ENCODE results near the gene GJB2. TPM values are rescaled to one million over a fixed set of nuclear protein-coding genes. Genes with fewer than 3 reads are reported as not detected.

GJB2 gene
- total and polyA plus RNA-seq, 2 experiments from 2014 or later, result not detected

DNA sequence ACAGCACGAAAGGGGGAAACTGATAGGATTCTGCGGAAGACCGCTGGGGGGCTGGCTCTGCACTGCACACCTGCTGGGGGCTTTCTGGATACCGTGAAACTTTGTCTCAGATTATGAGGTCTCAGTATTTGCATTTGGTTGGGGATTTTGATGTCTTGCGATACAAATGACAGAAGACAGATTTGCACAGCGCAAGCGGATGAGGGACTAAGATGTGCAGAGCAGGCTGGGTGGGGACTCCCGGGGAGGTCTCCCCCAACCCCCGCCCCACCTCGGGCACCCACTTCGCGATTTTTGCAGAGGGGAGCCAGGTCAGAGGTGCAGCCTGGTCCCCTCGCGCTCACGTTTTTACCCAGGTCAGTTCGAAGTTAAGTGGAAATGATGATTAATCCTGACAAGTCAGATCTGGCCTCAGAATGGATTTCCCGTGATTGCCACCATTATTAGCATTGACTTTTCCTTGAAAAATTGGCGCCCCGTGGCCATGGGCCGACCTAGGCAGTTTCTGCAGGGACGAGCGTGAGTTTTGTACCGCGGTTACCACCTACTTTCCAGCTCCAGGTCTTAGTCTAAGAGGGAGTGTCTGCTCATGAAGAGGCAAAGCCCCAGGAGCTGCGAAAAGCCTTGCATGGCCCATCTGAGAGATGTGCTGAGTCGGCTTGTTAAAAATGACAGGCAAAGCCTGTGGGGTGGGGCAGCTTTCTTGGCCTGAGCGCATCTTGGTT, 1.3 kb upstream of the GJB2 start:
- H3K79me2 ChIP-seq (replicated peaks; ENCODE audit: insufficient read depth), result no peaks in the 10 kb centered on the region
- peak overlapping the region; percentile 96 for H3K4me2 ChIP-seq
- H3F3A ChIP-seq (replicated peaks; ENCODE audit: low read depth), result peaks cover 11% of the 10 kb centered on the region; the same call in 1 of the 2 replicates
- H3K27ac ChIP-seq (ENCODE audit: low read depth), result no peak overlapping the region
- no peaks in the 10 kb centered on the region for H3K9me2 ChIP-seq (ENCODE audit: insufficient read depth)
- H2AFZ ChIP-seq, result peak overlapping the region; percentile 95; the same call in 1 of the 2 replicates
- DNase-seq (ENCODE audit: low spot score), result peak; percentile 52
- H3K27me3 ChIP-seq (ENCODE audit: insufficient read depth), result peaks cover 90% of the 10 kb centered on the region
- H3K36me3 ChIP-seq (ENCODE audit: insufficient read depth), result no peaks in the 10 kb centered on the region; the same call in 1 of the 2 replicates
- peak; percentile 60 for TF ChIP-seq EZH2 (IDR thresholded peaks at IDR 0.05; ENCODE audit: low read depth, unreplicated experiment)
- no peak for TF ChIP-seq EZH2phosphoT487 (IDR thresholded peaks at IDR 0.05; ENCODE audit: unreplicated experiment)
- H4K20me1 ChIP-seq (replicated peaks; ENCODE audit: insufficient read depth), result peaks cover 18% of the 10 kb centered on the region
- no peak; the same call in 1 of the 3 replicates for ATAC-seq
- no peak overlapping the region for H3K27ac Mint-ChIP-seq
- H3K4me1 ChIP-seq (ENCODE audit: insufficient read depth), result peaks cover 19% of the 10 kb centered on the region
- peak overlapping the region; percentile 71 for H3K4me3 Mint-ChIP-seq
- H3K4me1 Mint-ChIP-seq, result peaks cover 18% of the 10 kb centered on the region
- H3K36me3 Mint-ChIP-seq (ENCODE audit: low read depth), result no peaks in the 10 kb centered on the region
- H3K9me3 Mint-ChIP-seq, result no peaks in the 10 kb centered on the region
- peaks cover 78% of the 10 kb centered on the region for H3K27me3 Mint-ChIP-seq (ENCODE audit: insufficient read depth, low read depth, poor library complexity)
- peak overlapping the region; percentile 69 for H3K4me3 ChIP-seq

DNA sequence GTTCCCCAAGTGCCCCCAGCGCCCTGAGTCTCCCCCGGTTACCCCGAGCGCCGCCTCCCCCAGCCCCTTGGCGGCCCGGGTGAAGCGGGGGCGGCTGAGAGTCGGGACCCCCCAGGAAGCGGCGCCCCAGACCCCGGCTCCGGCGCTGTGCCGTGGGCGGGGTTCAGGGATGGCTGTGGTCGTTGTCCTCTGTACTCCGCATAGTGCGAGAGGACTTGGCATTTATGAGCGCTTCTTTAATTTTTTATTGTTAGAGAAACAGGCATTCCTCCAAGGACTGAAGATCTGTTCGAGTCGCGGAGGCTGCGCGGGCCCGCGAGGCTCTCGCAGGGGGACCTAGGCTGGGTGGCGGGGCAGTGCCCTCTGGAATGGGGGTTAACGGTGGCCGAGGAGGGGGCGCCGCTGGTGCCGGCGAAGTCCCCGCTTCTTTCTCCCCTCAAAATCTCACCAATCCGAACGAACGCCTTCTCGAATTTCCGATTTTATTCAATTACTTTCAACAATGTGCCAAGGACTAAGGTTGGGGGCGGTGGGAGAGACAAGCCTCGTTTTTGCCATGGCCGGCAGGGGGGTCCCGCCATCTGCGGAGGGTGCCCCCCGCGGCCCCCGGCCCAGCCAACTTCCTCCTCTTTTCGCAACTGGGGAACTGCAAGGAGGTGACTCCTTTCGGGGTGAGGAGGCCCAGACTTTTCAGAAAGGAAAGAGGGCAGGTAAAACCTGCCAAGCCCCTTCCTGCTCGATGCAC, 596 bp upstream of the GJB2 start:
- no peaks in the 10 kb centered on the region for H3K9me3 Mint-ChIP-seq
- Histone ChIP-seq H3K4me1 (ENCODE audit: insufficient read depth) (peaks cover 19% of the 10 kb centered on the region), H3K4me3 (peak overlapping the region; percentile 69), H2AFZ (peak overlapping the region; percentile 95), H3K36me3 (ENCODE audit: insufficient read depth) (no peaks in the 10 kb centered on the region; the same call in 1 of the 2 replicates), H3K79me2 (replicated peaks; ENCODE audit: insufficient read depth) (no peaks in the 10 kb centered on the region), H4K20me1 (replicated peaks; ENCODE audit: insufficient read depth) (peaks cover 18% of the 10 kb centered on the region), H3K27ac (ENCODE audit: low read depth) (no peak overlapping the region), H3K27me3 (ENCODE audit: insufficient read depth) (peaks cover 93% of the 10 kb centered on the region), H3K4me2 (peak overlapping the region; percentile 96), H3K9me2 (ENCODE audit: insufficient read depth) (no peaks in the 10 kb centered on the region), H3F3A (replicated peaks; ENCODE audit: low read depth) (peaks cover 11% of the 10 kb centered on the region; the same call in 1 of the 2 replicates)
- H3K4me3 Mint-ChIP-seq, result peak overlapping the region; percentile 71
- H3K4me1 Mint-ChIP-seq, result peaks cover 18% of the 10 kb centered on the region
- ATAC-seq (peak; percentile 15), DNase-seq (ENCODE audit: low spot score) (peak; percentile 27)
- peak; percentile 76 for TF ChIP-seq EZH2phosphoT487 (IDR thresholded peaks at IDR 0.05; ENCODE audit: unreplicated experiment)
- TF ChIP-seq NANOG (IDR thresholded peaks at IDR 0.05; ENCODE audit: borderline replicate concordance), result no peak
- peak; percentile 94 for TF ChIP-seq EZH2 (IDR thresholded peaks at IDR 0.05; ENCODE audit: low read depth, unreplicated experiment)
- no peak for TF ChIP-seq STAT1 (IDR thresholded peaks at IDR 0.05; ENCODE audit: unreplicated experiment)
- H3K36me3 Mint-ChIP-seq (ENCODE audit: low read depth), result no peaks in the 10 kb centered on the region
- no peak overlapping the region for H3K27ac Mint-ChIP-seq
- peaks cover 78% of the 10 kb centered on the region for H3K27me3 Mint-ChIP-seq (ENCODE audit: insufficient read depth, low read depth, poor library complexity)

DNA sequence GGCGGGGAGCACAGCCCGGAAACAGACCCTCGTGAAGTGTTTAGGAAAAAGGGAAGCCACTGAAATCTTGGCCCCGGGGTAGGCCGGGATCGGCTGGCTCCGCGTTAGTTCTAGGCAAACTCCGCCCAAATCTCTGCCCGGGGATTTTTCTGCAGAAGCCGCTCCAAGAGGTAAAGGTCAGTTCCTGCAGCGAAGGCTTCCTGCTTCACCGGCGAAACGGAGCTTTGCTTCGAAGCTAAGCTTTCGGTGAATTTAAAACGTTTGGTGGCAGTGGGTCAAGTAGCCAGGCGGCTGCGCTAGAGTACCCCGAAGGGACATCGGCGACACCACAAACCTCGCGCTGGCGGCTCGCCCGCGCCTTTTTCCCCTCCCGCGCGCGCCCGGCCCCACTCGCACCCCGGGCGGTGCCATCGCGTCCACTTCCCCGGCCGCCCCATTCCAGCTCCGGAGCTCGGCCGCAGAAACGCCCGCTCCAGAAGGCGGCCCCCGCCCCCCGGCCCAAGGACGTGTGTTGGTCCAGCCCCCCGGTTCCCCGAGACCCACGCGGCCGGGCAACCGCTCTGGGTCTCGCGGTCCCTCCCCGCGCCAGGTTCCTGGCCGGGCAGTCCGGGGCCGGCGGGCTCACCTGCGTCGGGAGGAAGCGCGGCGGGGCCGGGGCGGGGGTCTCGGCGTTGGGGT, 441 bp downstream of the GJB2 start:
- H3K4me2 ChIP-seq, result peak overlapping the region; percentile 96
- peak; percentile 83 for TF ChIP-seq EZH2 (IDR thresholded peaks at IDR 0.05; ENCODE audit: low read depth, unreplicated experiment)
- TF ChIP-seq, protein P1, sequence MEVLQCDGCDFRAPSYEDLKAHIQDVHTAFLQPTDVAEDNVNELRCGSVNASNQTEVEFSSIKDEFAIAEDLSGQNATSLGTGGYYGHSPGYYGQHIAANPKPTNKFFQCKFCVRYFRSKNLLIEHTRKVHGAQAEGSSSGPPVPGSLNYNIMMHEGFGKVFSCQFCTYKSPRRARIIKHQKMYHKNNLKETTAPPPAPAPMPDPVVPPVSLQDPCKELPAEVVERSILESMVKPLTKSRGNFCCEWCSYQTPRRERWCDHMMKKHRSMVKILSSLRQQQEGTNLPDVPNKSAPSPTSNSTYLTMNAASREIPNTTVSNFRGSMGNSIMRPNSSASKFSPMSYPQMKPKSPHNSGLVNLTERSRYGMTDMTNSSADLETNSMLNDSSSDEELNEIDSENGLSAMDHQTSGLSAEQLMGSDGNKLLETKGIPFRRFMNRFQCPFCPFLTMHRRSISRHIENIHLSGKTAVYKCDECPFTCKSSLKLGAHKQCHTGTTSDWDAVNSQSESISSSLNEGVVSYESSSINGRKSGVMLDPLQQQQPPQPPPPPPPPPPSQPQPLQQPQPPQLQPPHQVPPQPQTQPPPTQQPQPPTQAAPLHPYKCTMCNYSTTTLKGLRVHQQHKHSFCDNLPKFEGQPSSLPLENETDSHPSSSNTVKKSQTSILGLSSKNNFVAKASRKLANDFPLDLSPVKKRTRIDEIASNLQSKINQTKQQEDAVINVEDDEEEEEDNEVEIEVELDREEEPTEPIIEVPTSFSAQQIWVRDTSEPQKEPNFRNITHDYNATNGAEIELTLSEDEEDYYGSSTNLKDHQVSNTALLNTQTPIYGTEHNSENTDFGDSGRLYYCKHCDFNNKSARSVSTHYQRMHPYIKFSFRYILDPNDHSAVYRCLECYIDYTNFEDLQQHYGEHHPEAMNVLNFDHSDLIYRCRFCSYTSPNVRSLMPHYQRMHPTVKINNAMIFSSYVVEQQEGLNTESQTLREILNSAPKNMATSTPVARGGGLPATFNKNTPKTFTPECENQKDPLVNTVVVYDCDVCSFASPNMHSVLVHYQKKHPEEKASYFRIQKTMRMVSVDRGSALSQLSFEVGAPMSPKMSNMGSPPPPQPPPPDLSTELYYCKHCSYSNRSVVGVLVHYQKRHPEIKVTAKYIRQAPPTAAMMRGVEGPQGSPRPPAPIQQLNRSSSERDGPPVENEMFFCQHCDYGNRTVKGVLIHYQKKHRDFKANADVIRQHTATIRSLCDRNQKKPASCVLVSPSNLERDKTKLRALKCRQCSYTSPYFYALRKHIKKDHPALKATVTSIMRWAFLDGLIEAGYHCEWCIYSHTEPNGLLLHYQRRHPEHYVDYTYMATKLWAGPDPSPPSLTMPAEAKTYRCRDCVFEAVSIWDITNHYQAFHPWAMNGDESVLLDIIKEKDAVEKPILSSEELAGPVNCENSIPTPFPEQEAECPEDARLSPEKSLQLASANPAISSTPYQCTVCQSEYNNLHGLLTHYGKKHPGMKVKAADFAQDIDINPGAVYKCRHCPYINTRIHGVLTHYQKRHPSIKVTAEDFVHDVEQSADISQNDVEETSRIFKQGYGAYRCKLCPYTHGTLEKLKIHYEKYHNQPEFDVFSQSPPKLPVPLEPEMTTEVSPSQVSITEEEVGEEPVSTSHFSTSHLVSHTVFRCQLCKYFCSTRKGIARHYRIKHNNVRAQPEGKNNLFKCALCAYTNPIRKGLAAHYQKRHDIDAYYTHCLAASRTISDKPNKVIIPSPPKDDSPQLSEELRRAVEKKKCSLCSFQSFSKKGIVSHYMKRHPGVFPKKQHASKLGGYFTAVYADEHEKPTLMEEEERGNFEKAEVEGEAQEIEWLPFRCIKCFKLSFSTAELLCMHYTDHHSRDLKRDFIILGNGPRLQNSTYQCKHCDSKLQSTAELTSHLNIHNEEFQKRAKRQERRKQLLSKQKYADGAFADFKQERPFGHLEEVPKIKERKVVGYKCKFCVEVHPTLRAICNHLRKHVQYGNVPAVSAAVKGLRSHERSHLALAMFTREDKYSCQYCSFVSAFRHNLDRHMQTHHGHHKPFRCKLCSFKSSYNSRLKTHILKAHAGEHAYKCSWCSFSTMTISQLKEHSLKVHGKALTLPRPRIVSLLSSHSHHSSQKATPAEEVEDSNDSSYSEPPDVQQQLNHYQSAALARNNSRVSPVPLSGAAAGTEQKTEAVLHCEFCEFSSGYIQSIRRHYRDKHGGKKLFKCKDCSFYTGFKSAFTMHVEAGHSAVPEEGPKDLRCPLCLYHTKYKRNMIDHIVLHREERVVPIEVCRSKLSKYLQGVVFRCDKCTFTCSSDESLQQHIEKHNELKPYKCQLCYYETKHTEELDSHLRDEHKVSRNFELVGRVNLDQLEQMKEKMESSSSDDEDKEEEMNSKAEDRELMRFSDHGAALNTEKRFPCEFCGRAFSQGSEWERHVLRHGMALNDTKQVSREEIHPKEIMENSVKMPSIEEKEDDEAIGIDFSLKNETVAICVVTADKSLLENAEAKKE (CRISPR knock-in tag; IDR thresholded peaks at IDR 0.05), result no peak
- peak; percentile 36 for TF ChIP-seq EZH2phosphoT487 (IDR thresholded peaks at IDR 0.05; ENCODE audit: unreplicated experiment)
- TF ChIP-seq POLR2AphosphoS5 (IDR thresholded peaks at IDR 0.05; ENCODE audit: low read depth), result no peak
- H3K36me3 Mint-ChIP-seq (ENCODE audit: low read depth), result no peaks in the 10 kb centered on the region
- DNase-seq (ENCODE audit: low spot score), result peak; percentile 78
- H3F3A ChIP-seq (replicated peaks; ENCODE audit: low read depth), result peaks cover 11% of the 10 kb centered on the region; the same call in 1 of the 2 replicates
- ATAC-seq, result peak; percentile 22
- peak overlapping the region; percentile 69 for H3K4me3 ChIP-seq
- H3K79me2 ChIP-seq (replicated peaks; ENCODE audit: insufficient read depth), result no peaks in the 10 kb centered on the region
- H3K27ac ChIP-seq (ENCODE audit: low read depth), result no peak overlapping the region
- H4K20me1 ChIP-seq (replicated peaks; ENCODE audit: insufficient read depth), result peaks cover 18% of the 10 kb centered on the region
- peaks cover 98% of the 10 kb centered on the region for H3K27me3 ChIP-seq (ENCODE audit: insufficient read depth)
- no peaks in the 10 kb centered on the region; the same call in 1 of the 2 replicates for H3K36me3 ChIP-seq (ENCODE audit: insufficient read depth)
- no peak overlapping the region for H3K27ac Mint-ChIP-seq
- peaks cover 18% of the 10 kb centered on the region for H3K4me1 Mint-ChIP-seq
- H3K27me3 Mint-ChIP-seq (ENCODE audit: insufficient read depth, low read depth, poor library complexity), result peaks cover 78% of the 10 kb centered on the region
- H2AFZ ChIP-seq, result peak overlapping the region; percentile 83
- H3K4me3 Mint-ChIP-seq, result peak overlapping the region; percentile 74
- H3K9me3 Mint-ChIP-seq, result no peaks in the 10 kb centered on the region
- peaks cover 19% of the 10 kb centered on the region for H3K4me1 ChIP-seq (ENCODE audit: insufficient read depth)
- H3K9me2 ChIP-seq (ENCODE audit: insufficient read depth), result no peaks in the 10 kb centered on the region
